Thyroid gland (tissue), 4 donors: ENCODE results near the gene AP2M1. TPM values are rescaled to one million over a fixed set of nuclear protein-coding genes. Genes with fewer than 3 reads are reported as not detected.

Source experiments
- DNase-seq, 2 donors: peaks; one replicate each; pipeline ENCODE4 v3.0.0-alpha.2; 2019
- H3K27ac ChIP-seq, 3 donors: fragments of 200-600 bp; sonication (generic); 1 replicate in 2 of 3; 2 replicates in 1 of 3; pipeline ENCODE4 v1.5.1; 2016 to 2019; ENCODE audit warnings: mild to moderate bottlenecking in 1 of 3, moderate library complexity in 1 of 3
- H3K27me3 ChIP-seq: fragments of 200-600 bp; sonication (generic); one replicate; pipeline ENCODE4 v1.5.1; 2019
- H3K36me3 ChIP-seq, 2 donors: fragments of 200-600 bp; sonication (generic); one replicate each; pipeline ENCODE4 v1.5.1; 2016 to 2019
- H3K4me1 ChIP-seq, 2 donors: fragments of 200-600 bp; sonication (generic); one replicate each; pipeline ENCODE4 v1.5.1; 2017 to 2019
- H3K4me3 ChIP-seq, 3 donors: fragments of 200-600 bp; sonication (generic); replicated peaks in 1 of 3; 1 replicate in 2 of 3; 2 replicates in 1 of 3; pipeline ENCODE4 v1.5.1; 2016; ENCODE audit warnings: mild to moderate bottlenecking in 1 of 3
- H3K9me3 ChIP-seq: fragments of 200-600 bp; sonication (generic); one replicate; pipeline ENCODE4 v1.5.1; 2017
- POLR2A ChIP-seq, 2 donors: fragments of 450-650 bp; IDR thresholded peaks; one replicate each; pipeline ENCODE4 v1.6.1; 2017; ENCODE audit warnings: antibody characterized with exemption in 2 of 2, mild to moderate bottlenecking in 2 of 2, moderate library complexity in 1 of 2
- WGBS, 2 donors: methylation state at CpG; one replicate each; pipeline ENCODE4 v1.1.5; 2017; 5-methylcytosine and 5-hydroxymethylcytosine counted together
- intact Hi-C: fragments of 100-400 bp; cut with DNase I; formaldehyde crosslinking; loops from one replicate; pipeline ENCODE4 v1.15.1; 2023
- total RNA-seq, 4 donors: library from RNA; depleted of rRNA; stranded (reverse); fragments of >200 nt; gene quantifications; one replicate each; pipeline ENCODE4 v1.2.3, GENCODE V29; 2016
- TF ChIP-seq, protein P1 (sequence below), 6 experiments: fragments of 200-600 bp in 3 of 6; fragments of 450-650 bp in 3 of 6; sonication (generic) in 3 of 6; IDR thresholded peaks; one replicate each; pipeline ENCODE4 v1.5.1; 2016 to 2019; ENCODE audit warnings: antibody characterized with exemption in 6 of 6, mild to moderate bottlenecking in 2 of 6, inconsistent platforms in 1 of 6, moderate library complexity in 1 of 6

Gene AP2M1
- total RNA-seq, 4 donors from 2014 or later = 180 to 302 (median 212) TPM

- Histone ChIP-seq H3K4me1 (no peaks in the 10 kb centered on the region), H3K27ac (no peak overlapping the region), H3K27me3 (no peaks in the 10 kb centered on the region), H3K9me3 (no peaks in the 10 kb centered on the region), H3K36me3 (peaks cover 32 to 34% of the 10 kb centered on the region in 2 donors), H3K4me3 (no peak overlapping the region)
- no peak for TF ChIP-seq POLR2A (IDR thresholded peaks at IDR 0.05)
- TF ChIP-seq, protein P1, sequence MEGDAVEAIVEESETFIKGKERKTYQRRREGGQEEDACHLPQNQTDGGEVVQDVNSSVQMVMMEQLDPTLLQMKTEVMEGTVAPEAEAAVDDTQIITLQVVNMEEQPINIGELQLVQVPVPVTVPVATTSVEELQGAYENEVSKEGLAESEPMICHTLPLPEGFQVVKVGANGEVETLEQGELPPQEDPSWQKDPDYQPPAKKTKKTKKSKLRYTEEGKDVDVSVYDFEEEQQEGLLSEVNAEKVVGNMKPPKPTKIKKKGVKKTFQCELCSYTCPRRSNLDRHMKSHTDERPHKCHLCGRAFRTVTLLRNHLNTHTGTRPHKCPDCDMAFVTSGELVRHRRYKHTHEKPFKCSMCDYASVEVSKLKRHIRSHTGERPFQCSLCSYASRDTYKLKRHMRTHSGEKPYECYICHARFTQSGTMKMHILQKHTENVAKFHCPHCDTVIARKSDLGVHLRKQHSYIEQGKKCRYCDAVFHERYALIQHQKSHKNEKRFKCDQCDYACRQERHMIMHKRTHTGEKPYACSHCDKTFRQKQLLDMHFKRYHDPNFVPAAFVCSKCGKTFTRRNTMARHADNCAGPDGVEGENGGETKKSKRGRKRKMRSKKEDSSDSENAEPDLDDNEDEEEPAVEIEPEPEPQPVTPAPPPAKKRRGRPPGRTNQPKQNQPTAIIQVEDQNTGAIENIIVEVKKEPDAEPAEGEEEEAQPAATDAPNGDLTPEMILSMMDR (IDR thresholded peaks at IDR 0.05) = no peak
- DNase-seq = no peak
- intact Hi-C loops = no loop called here
- 91 to 92% methylated on average over 5 of the region's 6 CpGs for WGBS, 2 donors
Measured at GRCh38 chr3:184196536-184196935, 21.9 kb downstream of the AP2M1 start.

- Histone ChIP-seq H3K4me3 (no peak overlapping the region), H3K36me3 (peaks cover 12 to 14% of the 10 kb centered on the region in 2 donors), H3K9me3 (no peaks in the 10 kb centered on the region), H3K4me1 (no peaks in the 10 kb centered on the region), H3K27me3 (no peaks in the 10 kb centered on the region), H3K27ac (no peak overlapping the region)
- no peak for DNase-seq
- WGBS, 2 donors = 86 to 90% methylated on average over 3 to 9 of the region's 9 CpGs
- no peak for TF ChIP-seq POLR2A (IDR thresholded peaks at IDR 0.05)
- TF ChIP-seq, protein P1 (IDR thresholded peaks at IDR 0.05) = no peak
- intact Hi-C loops = no loop called here
Measured at GRCh38 chr3:184198509-184198908, 23.9 kb downstream of the AP2M1 start.

GRCh38 chr3:184200825-184201224 is 26.2 kb downstream of the AP2M1 start:
- Histone ChIP-seq H3K27me3 (no peaks in the 10 kb centered on the region), H3K4me3 (no peak overlapping the region), H3K36me3 (no peaks in the 10 kb centered on the region), H3K4me1 (no peaks in the 10 kb centered on the region), H3K9me3 (no peaks in the 10 kb centered on the region), H3K27ac (no peak overlapping the region)
- DNase-seq = no peak
- intact Hi-C loops = no loop called here
- TF ChIP-seq POLR2A (IDR thresholded peaks at IDR 0.05) = no peak

- Histone ChIP-seq H3K27me3 (no peaks in the 10 kb centered on the region), H3K4me1 (no peaks in the 10 kb centered on the region), H3K27ac (no peak overlapping the region), H3K4me3 (no peak overlapping the region), H3K9me3 (no peaks in the 10 kb centered on the region), H3K36me3 (no peaks in the 10 kb centered on the region)
- no peak for DNase-seq
- intact Hi-C loops = no loop called here
- WGBS, 2 donors = 69 to 78% methylated on average over 8 of the region's 8 CpGs
- TF ChIP-seq, protein P1 (IDR thresholded peaks at IDR 0.05) = no peak
- TF ChIP-seq POLR2A (IDR thresholded peaks at IDR 0.05) = no peak
Measured at GRCh38 chr3:184203526-184203925, 28.9 kb downstream of the AP2M1 start.

- Histone ChIP-seq H3K9me3 (no peaks in the 10 kb centered on the region), H3K4me3 (no peak overlapping the region), H3K4me1 (peaks cover 0 to 6% of the 10 kb centered on the region in 2 donors), H3K36me3 (no peaks in the 10 kb centered on the region), H3K27ac (no peak overlapping the region), H3K27me3 (no peaks in the 10 kb centered on the region)
- intact Hi-C loops = no loop called here
- WGBS, 2 donors = 67 to 70% methylated on average over 11 of the region's 11 CpGs
- DNase-seq = no peak
- TF ChIP-seq, protein P1 (IDR thresholded peaks at IDR 0.05) = no peak
- TF ChIP-seq POLR2A (IDR thresholded peaks at IDR 0.05) = no peak
Measured at GRCh38 chr3:184209146-184209923, 34.7 kb downstream of the AP2M1 start.
